Spleen (tissue), 11 donors: ENCODE results near the gene COL23A1. TPM values are rescaled to one million over a fixed set of nuclear protein-coding genes. Genes with fewer than 3 reads are reported as not detected.

ENCODE experiments used
- DNase-seq: peaks from one replicate; pipeline ENCODE4 v3.0.0-alpha.2; 2020
- H3K27ac ChIP-seq, 8 donors: fragments of 200-600 bp; sonication (generic) in 7 of 8; 1 replicate in 4 of 8; 2 replicates in 4 of 8; pipeline versions ENCODE4 v1.5.0 to v1.8.0; 2016 to 2021; ENCODE audit warnings: inconsistent platforms in 4 of 8, mild to moderate bottlenecking in 4 of 8, moderate library complexity in 1 of 8
- H3K27me3 ChIP-seq, 7 donors: fragments of 200-600 bp; sonication (generic) in 6 of 7; replicated peaks in 1 of 7; 1 replicate in 4 of 7; 2 replicates in 3 of 7; pipeline versions ENCODE4 v1.5.0 to v1.8.0; 2016 to 2021; ENCODE audit warnings: inconsistent platforms in 3 of 7, mild to moderate bottlenecking in 1 of 7
- H3K36me3 ChIP-seq, 6 donors: fragments of 200-600 bp; sonication (generic) in 5 of 6; 1 replicate in 4 of 6; 2 replicates in 2 of 6; pipeline versions ENCODE4 v1.5.0 to v1.8.0; 2016 to 2021; ENCODE audit warnings: inconsistent platforms in 2 of 6
- H3K4me1 ChIP-seq, 6 donors: fragments of 200-600 bp; sonication (generic) in 5 of 6; 1 replicate in 3 of 6; 2 replicates in 3 of 6; pipeline versions ENCODE4 v1.5.0 to v1.8.0; 2016 to 2021; ENCODE audit warnings: inconsistent platforms in 3 of 6
- H3K4me3 ChIP-seq, 8 donors: fragments of 200-600 bp; sonication (generic) in 7 of 8; 1 replicate in 4 of 8; 2 replicates in 4 of 8; pipeline versions ENCODE4 v1.5.0 to v1.8.0; 2016 to 2021; ENCODE audit warnings: inconsistent platforms in 4 of 8, mild to moderate bottlenecking in 4 of 8, moderate library complexity in 2 of 8
- H3K9me3 ChIP-seq, 8 donors: fragments of 200-600 bp; sonication (generic) in 7 of 8; 1 replicate in 4 of 8; 2 replicates in 4 of 8; pipeline versions ENCODE4 v1.5.0 to v1.8.0; 2016 to 2021; ENCODE audit warnings: inconsistent platforms in 4 of 8
- CTCF ChIP-seq, 11 experiments: fragments of 200-600 bp in 7 of 11; fragments of 450-650 bp in 4 of 11; sonication (generic) in 4 of 11; IDR thresholded peaks in 8 of 11; conservative IDR thresholded peaks in 3 of 11; 1 replicate in 7 of 11; 2 replicates in 4 of 11; pipeline versions ENCODE4 v1.4.0 to v1.8.0; 2016 to 2021; ENCODE audit warnings: antibody characterized with exemption in 11 of 11, inconsistent platforms in 4 of 11, mild to moderate bottlenecking in 1 of 11
- POLR2A ChIP-seq, 3 donors: fragments of 450-650 bp; IDR thresholded peaks; one replicate each; pipeline ENCODE4 v1.5.1; 2017; ENCODE audit warnings: antibody characterized with exemption in 3 of 3, mild to moderate bottlenecking in 1 of 3
- POLR2AphosphoS5 ChIP-seq, 3 donors: sonication (generic); formaldehyde crosslinking; IDR thresholded peaks; one replicate each; pipeline ENCODE4 v1.5.1; 2017; ENCODE audit warnings: antibody characterized with exemption in 3 of 3
- WGBS, 5 donors: extraction: QIAGEN DNeasy Blood & Tissue Kit in 3 of 5; methylation state at CpG; one replicate each; pipeline versions ENCODE4 v1.1.5 to v1.1.7; 2013 to 2018; 5-methylcytosine and 5-hydroxymethylcytosine counted together
- intact Hi-C: fragments of 100-400 bp; cut with DNase I; formaldehyde crosslinking; loops from one replicate; pipeline ENCODE4 v1.15.0; 2023; ENCODE audit warnings: low total_unique reads
- polyA plus RNA-seq, 3 donors: library from polyadenylated mRNA; stranded (reverse); fragments of 200-250 nt; gene quantifications; one replicate each; pipeline ENCODE4 v1.2.1, GENCODE V29; 2013
- total RNA-seq, 7 donors: library from RNA; depleted of rRNA in 3 of 7; stranded (reverse); fragments of >200 nt in 3 of 7; fragmentation: NEBNext Ultra II Directional in 4 of 7; extraction: Animal tissue kit (Norgen Biotek cat#: 25700) in 4 of 7; gene quantifications; one replicate each; pipeline versions ENCODE4 v1.1.0 to v1.2.1, GENCODE V29; 2016 to 2021
- donor health status: healthy with polysubstance abuse.
- donor health status: DM: no; HTN: no; CAD: no; lungs with moderate emphysema.
- donor health status: DM: no; HTN: no; CAD: no.
- donor health status: Bipolar disorder and iron deficiency.
- donor health status: healthy.
- donor health status: DM: no; HTN: no; CAD: no.
- donor health status: DM: yes; HTN: yes; CAD: no.

The COL23A1 gene
- total and polyA plus RNA-seq, 10 donors: 0.63 to 3.8 (median 1.9) TPM

GRCh38 chr5:178432421-178433272, 157.5 kb downstream of the COL23A1 start:
- Histone ChIP-seq H3K4me3 (no peak overlapping the region), H3K36me3 (no peaks in the 10 kb centered on the region), H3K27me3 (peaks cover 0 to 3% (median 0%) of the 10 kb centered on the region in 7 donors), H3K4me1 (peaks cover 0 to 13% (median 4%) of the 10 kb centered on the region in 6 donors), H3K27ac (peak overlapping the region in 5 of 8 donors; percentile 0 to 53 (median 29)), H3K9me3 (peaks cover 0 to 6% (median 0%) of the 10 kb centered on the region in 8 donors)
- 57 to 68% (median 63%) methylated on average over 11 to 12 of the region's 12 CpGs for WGBS, 5 donors
- no peak for TF ChIP-seq POLR2A (IDR thresholded peaks at IDR 0.05)
- peak in 1 of 3 donors; percentile 37 for TF ChIP-seq POLR2AphosphoS5 (IDR thresholded peaks at IDR 0.05)
- intact Hi-C loops: no loop called here
- DNase-seq: peak; percentile 47

GRCh38 chr5:178431782-178432165, 158.4 kb downstream of the COL23A1 start:
- no peak for TF ChIP-seq POLR2A (IDR thresholded peaks at IDR 0.05)
- TF ChIP-seq CTCF (IDR thresholded peaks at IDR 0.05 in 8 of 11, conservative IDR thresholded peaks at IDR 0.05 in 3 of 11): no peak
- TF ChIP-seq POLR2AphosphoS5 (IDR thresholded peaks at IDR 0.05): no peak
- peaks cover 0 to 13% (median 4%) of the 10 kb centered on the region in 6 donors for H3K4me1 ChIP-seq
- 76 to 91% (median 89%) methylated on average over 5 of the region's 5 CpGs for WGBS, 5 donors

GRCh38 chr5:178431063-178431781, 159.0 kb downstream of the COL23A1 start:
- H3K27ac ChIP-seq: no peak overlapping the region
- no peak for TF ChIP-seq POLR2A (IDR thresholded peaks at IDR 0.05)
- no peak for TF ChIP-seq CTCF (IDR thresholded peaks at IDR 0.05 in 8 of 11, conservative IDR thresholded peaks at IDR 0.05 in 3 of 11)
- TF ChIP-seq POLR2AphosphoS5 (IDR thresholded peaks at IDR 0.05): no peak
- no peaks in the 10 kb centered on the region for H3K36me3 ChIP-seq
- 89 to 93% (median 90%) methylated on average over 16 of the region's 16 CpGs for WGBS, 5 donors
- intact Hi-C loops: no loop called here
- no peaks in the 10 kb centered on the region for H3K27me3 ChIP-seq
- H3K4me1 ChIP-seq: peaks cover 0 to 13% (median 4%) of the 10 kb centered on the region in 6 donors
- H3K4me3 ChIP-seq: no peak overlapping the region
- peaks cover 0 to 6% (median 0%) of the 10 kb centered on the region in 8 donors for H3K9me3 ChIP-seq
- no peak for DNase-seq

More at GRCh38 chr5:178431782-178432165, 158.4 kb downstream of the COL23A1 start:
- H3K27me3 ChIP-seq: no peaks in the 10 kb centered on the region
- H3K9me3 ChIP-seq: peaks cover 0 to 6% (median 0%) of the 10 kb centered on the region in 8 donors
- peak overlapping the region in 3 of 8 donors; percentile 21 to 35 (median 29) for H3K27ac ChIP-seq
- H3K36me3 ChIP-seq: no peaks in the 10 kb centered on the region
- H3K4me3 ChIP-seq: no peak overlapping the region
- no peak for DNase-seq
- intact Hi-C loops: no loop called here

GRCh38 chr5:178430186-178431062, 159.8 kb downstream of the COL23A1 start:
- Histone ChIP-seq H3K27ac (no peak overlapping the region), H3K4me1 (peaks cover 0 to 13% (median 4%) of the 10 kb centered on the region in 6 donors), H3K36me3 (no peaks in the 10 kb centered on the region), H3K4me3 (no peak overlapping the region), H3K27me3 (no peaks in the 10 kb centered on the region), H3K9me3 (peaks cover 0 to 6% (median 0%) of the 10 kb centered on the region in 8 donors)
- intact Hi-C loops: no loop called here
- DNase-seq: no peak
- 74 to 88% (median 83%) methylated on average over 16 of the region's 16 CpGs for WGBS, 5 donors
- TF ChIP-seq POLR2A (IDR thresholded peaks at IDR 0.05) (no peak), POLR2AphosphoS5 (IDR thresholded peaks at IDR 0.05) (no peak), CTCF (IDR thresholded peaks at IDR 0.05 in 8 of 11, conservative IDR thresholded peaks at IDR 0.05 in 3 of 11) (no peak)
